T-helper 2 cell (primary cell): ENCODE measurements around the gene ODC1.
"Not testable (repeated sequence)": the region's sequence is repeated elsewhere in the genome, so short reads cannot be mapped to it uniquely, and the experiment has no call there.

Source experiments
- DNase-seq, 5 experiments: peaks; one replicate each; pipeline versions ENCODE4 v3.0.0 to v3.0.0-alpha.2; 2012 to 2022

ODC1 gene

GRCh38 chr2:10478298-10478625 lies 30.1 kb upstream of the ODC1 start:
- DNase-seq, result no peak

- DNase-seq, result no peak
These were observed 29.5 kb upstream of the ODC1 start for GRCh38 chr2:10477443-10478297.

- no peak for DNase-seq
These were observed 28.8 kb upstream of the ODC1 start for GRCh38 chr2:10476723-10477442.

GRCh38 chr2:10475811-10476660 lies 27.9 kb upstream of the ODC1 start:
- no peak for DNase-seq

GRCh38 chr2:10475221-10475722 lies 27.1 kb upstream of the ODC1 start:
- DNase-seq, result no peak

- no peak for DNase-seq
These were observed 25.1 kb upstream of the ODC1 start for GRCh38 chr2:10473121-10473756.

- DNase-seq, result no peak
These were observed 23.8 kb upstream of the ODC1 start for GRCh38 chr2:10471955-10472354.

- no peak for DNase-seq
These were observed 23.0 kb upstream of the ODC1 start for GRCh38 chr2:10471046-10471571.

- DNase-seq, result no peak
These were observed 22.0 kb upstream of the ODC1 start for GRCh38 chr2:10469955-10470608.

GRCh38 chr2:10469301-10469700 lies 21.2 kb upstream of the ODC1 start:
- no peak for DNase-seq

- no peak for DNase-seq
These were observed 19.3 kb upstream of the ODC1 start for GRCh38 chr2:10467401-10467800.

GRCh38 chr2:10466801-10467200 lies 18.7 kb upstream of the ODC1 start:
- DNase-seq, result no peak

- no peak for DNase-seq
These were observed 17.8 kb upstream of the ODC1 start for GRCh38 chr2:10465910-10466309.

- no peak for DNase-seq
These were observed 14.3 kb upstream of the ODC1 start for GRCh38 chr2:10462178-10463083.

- no peak for DNase-seq
These were observed 12.3 kb upstream of the ODC1 start for GRCh38 chr2:10460366-10460796.

- DNase-seq, result no peak
These were observed 9.9 kb upstream of the ODC1 start for GRCh38 chr2:10457846-10458598.

GRCh38 chr2:10457195-10457594 lies 9.1 kb upstream of the ODC1 start:
- not testable (repeated sequence) for DNase-seq

GRCh38 chr2:10454505-10454904 lies 6.4 kb upstream of the ODC1 start:
- DNase-seq, result no peak

GRCh38 chr2:10453905-10454298 lies 5.8 kb upstream of the ODC1 start:
- DNase-seq, result no peak
